IPS-NIHi11 (cell line): Measurements from ENCODE around the gene DCAF11.
"Not testable (repeated sequence)": the region's sequence is repeated elsewhere in the genome, so short reads cannot be mapped to it uniquely, and the experiment has no call there.

Source experiments
- DNase-seq: peaks from one replicate; pipeline ENCODE4 v3.0.0; 2012; ENCODE audit warnings: mixed read lengths, low spot score

Gene DCAF11

GRCh38 chr14:24096545-24097181 lies 17.9 kb upstream of the DCAF11 start:
- DNase-seq, result no peak

- DNase-seq, result no peak
Observed at GRCh38 chr14:24098229-24098926, 16.2 kb upstream of the DCAF11 start.

- DNase-seq, result peak; percentile 35
Observed at GRCh38 chr14:24098927-24099813, 15.4 kb upstream of the DCAF11 start.

GRCh38 chr14:24100197-24100981 lies 14.2 kb upstream of the DCAF11 start:
- DNase-seq, result no peak

- no peak for DNase-seq
Observed at GRCh38 chr14:24100982-24101494, 13.5 kb upstream of the DCAF11 start.

- DNase-seq, result no peak
Observed at GRCh38 chr14:24102357-24103048, 12.1 kb upstream of the DCAF11 start.

GRCh38 chr14:24103451-24103850 lies 11.1 kb upstream of the DCAF11 start:
- no peak for DNase-seq

GRCh38 chr14:24105609-24106239 lies 8.9 kb upstream of the DCAF11 start:
- not testable (repeated sequence) for DNase-seq

GRCh38 chr14:24106672-24107271 lies 7.8 kb upstream of the DCAF11 start:
- DNase-seq, result no peak

- DNase-seq, result no peak
Observed at GRCh38 chr14:24108336-24108874, 6.2 kb upstream of the DCAF11 start.

- DNase-seq, result no peak
Observed at GRCh38 chr14:24110060-24110459, 4.5 kb upstream of the DCAF11 start.

GRCh38 chr14:24110523-24110922 lies 4.1 kb upstream of the DCAF11 start:
- DNase-seq, result no peak

- no peak for DNase-seq
Observed at GRCh38 chr14:24113379-24113800, 1.2 kb upstream of the DCAF11 start.

- peak; percentile 79 for DNase-seq
Observed at GRCh38 chr14:24113801-24114531, 611 bp upstream of the DCAF11 start.

GRCh38 chr14:24115422-24116127 lies 998 bp downstream of the DCAF11 start:
- DNase-seq, result no peak

GRCh38 chr14:24116128-24116814 lies 1.7 kb downstream of the DCAF11 start:
- DNase-seq, result no peak

- no peak for DNase-seq
Observed at GRCh38 chr14:24117179-24117578, 2.6 kb downstream of the DCAF11 start.

- DNase-seq, result no peak
Observed at GRCh38 chr14:24119691-24120090, 5.1 kb downstream of the DCAF11 start.
